Kasumi-1 (cell line): ENCODE data around the gene MYO1B.

Source experiments
- DNase-seq, 2 experiments: peaks; one replicate each; lab custom pipeline; 2025; lab: John Stamatoyannopoulos, UW

MYO1B gene

GRCh38 chr2:191226196-191226595 lies 19.0 kb upstream of the MYO1B start:
- no peak for DNase-seq

- no peak for DNase-seq
Measured at GRCh38 chr2:191228333-191228732, 16.9 kb upstream of the MYO1B start.

- DNase-seq: no peak
Measured at GRCh38 chr2:191228861-191229260, 16.3 kb upstream of the MYO1B start.

- DNase-seq: no peak
Measured at GRCh38 chr2:191230174-191230573, 15.0 kb upstream of the MYO1B start.

- peak; percentile 37 to 82 for DNase-seq
Measured at GRCh38 chr2:191231995-191232394, 13.2 kb upstream of the MYO1B start.

- no peak for DNase-seq
Measured at GRCh38 chr2:191233533-191233932, 11.7 kb upstream of the MYO1B start.

- DNase-seq: no peak
Measured at GRCh38 chr2:191234376-191234775, 10.8 kb upstream of the MYO1B start.

- no peak for DNase-seq
Measured at GRCh38 chr2:191240871-191241270, 4.3 kb upstream of the MYO1B start.

GRCh38 chr2:191241418-191241817 lies 3.8 kb upstream of the MYO1B start:
- no peak for DNase-seq

- DNase-seq: no peak
Measured at GRCh38 chr2:191243154-191243553, 2.0 kb upstream of the MYO1B start.

- no peak for DNase-seq
Measured at GRCh38 chr2:191244350-191244749, 854 bp upstream of the MYO1B start.

GRCh38 chr2:191245869-191246531 lies 796 bp downstream of the MYO1B start:
- peak; percentile 39 to 78 for DNase-seq

- DNase-seq: no peak
Measured at GRCh38 chr2:191246820-191247380, 1.7 kb downstream of the MYO1B start.

GRCh38 chr2:191247381-191248057 lies 2.3 kb downstream of the MYO1B start:
- no peak for DNase-seq

GRCh38 chr2:191249156-191249813 lies 4.1 kb downstream of the MYO1B start:
- peak; percentile 10 to 31 for DNase-seq

- no peak for DNase-seq
Measured at GRCh38 chr2:191250400-191250799, 5.2 kb downstream of the MYO1B start.

GRCh38 chr2:191250986-191251385 lies 5.8 kb downstream of the MYO1B start:
- DNase-seq: no peak

GRCh38 chr2:191252699-191253098 lies 7.5 kb downstream of the MYO1B start:
- peak in 1 of 2 experiments; percentile 7 for DNase-seq

GRCh38 chr2:191253476-191253875 lies 8.3 kb downstream of the MYO1B start:
- no peak for DNase-seq

GRCh38 chr2:191255271-191255670 lies 10.1 kb downstream of the MYO1B start:
- no peak for DNase-seq

- DNase-seq: no peak
Measured at GRCh38 chr2:191255756-191256312, 10.6 kb downstream of the MYO1B start.

- DNase-seq: no peak
Measured at GRCh38 chr2:191257934-191258333, 12.7 kb downstream of the MYO1B start.

GRCh38 chr2:191258996-191259395 lies 13.8 kb downstream of the MYO1B start:
- no peak for DNase-seq
